ENCODE results near the gene DAB1.

DNA sequence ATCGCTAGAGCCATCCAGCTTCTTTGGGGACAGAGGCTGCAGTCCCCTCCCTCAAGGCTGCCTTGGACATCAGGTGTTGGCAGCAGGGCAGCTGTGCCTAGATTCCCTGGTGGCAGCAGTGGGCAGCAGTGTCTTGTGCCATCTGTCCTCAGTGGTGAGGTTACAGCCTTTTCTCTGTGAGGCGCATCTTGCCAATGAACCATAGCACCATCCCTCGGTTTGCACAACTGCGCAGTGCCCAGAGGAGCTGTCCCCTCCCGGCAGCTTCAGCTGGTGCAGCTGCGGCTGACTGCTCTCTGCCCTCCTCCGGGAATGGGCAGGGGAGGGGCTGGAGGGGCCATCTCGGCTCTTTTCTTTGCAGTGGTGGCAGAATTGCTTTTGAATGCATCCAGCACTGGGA, 399.0 kb downstream of the DAB1 start:
- no peak for TF ChIP-seq CTCF (IDR thresholded peaks at IDR 0.05)
- TF ChIP-seq POLR2A (IDR thresholded peaks at IDR 0.05): no peak
